ENCODE measurements around the gene GABBR2. TPM values are rescaled to one million over a fixed set of nuclear protein-coding genes. Genes with fewer than 3 reads are reported as not detected.

GABBR2 gene
- total RNA-seq, 1 experiment from 2014 or later, result 0.76 TPM

- H2AFZ ChIP-seq, result no peak overlapping the region
- no peak overlapping the region for H3K27ac ChIP-seq
- POLR2A ChIA-PET (ENCODE audit: unreplicated experiment), result interaction anchor here (0.6 kb wide), 1 partner anchor 248 kb away, joined by 5 read pairs; no protein-coding TSS in a partner anchor
- H3K27me3 ChIP-seq (ENCODE audit: insufficient read depth, low read depth), result no peaks in the 10 kb centered on the region
- intact Hi-C loops (cut with micrococcal nuclease; ENCODE audit: unreplicated experiment), result no loop called here
- H3K4me1 ChIP-seq (replicated peaks; ENCODE audit: insufficient read depth), result no peaks in the 10 kb centered on the region
- no peak overlapping the region for H3K4me2 ChIP-seq
- H4K20me1 ChIP-seq (ENCODE audit: insufficient read depth), result no peaks in the 10 kb centered on the region
- CTCF ChIA-PET, result no interaction called here
- H3K36me3 ChIP-seq (ENCODE audit: low read depth), result no peaks in the 10 kb centered on the region
- no peaks in the 10 kb centered on the region for H3F3A ChIP-seq (ENCODE audit: insufficient read depth, low read depth)
- no TSS peak for BruUV-seq (replicated peaks)
- no peaks in the 10 kb centered on the region for H3K9me2 ChIP-seq (ENCODE audit: insufficient read depth)
- no peak for DNase-seq
- H3K4me3 ChIP-seq, result no peak overlapping the region
- no peaks in the 10 kb centered on the region for H3K79me2 ChIP-seq (ENCODE audit: low read depth)
- TF ChIP-seq, protein P1, sequence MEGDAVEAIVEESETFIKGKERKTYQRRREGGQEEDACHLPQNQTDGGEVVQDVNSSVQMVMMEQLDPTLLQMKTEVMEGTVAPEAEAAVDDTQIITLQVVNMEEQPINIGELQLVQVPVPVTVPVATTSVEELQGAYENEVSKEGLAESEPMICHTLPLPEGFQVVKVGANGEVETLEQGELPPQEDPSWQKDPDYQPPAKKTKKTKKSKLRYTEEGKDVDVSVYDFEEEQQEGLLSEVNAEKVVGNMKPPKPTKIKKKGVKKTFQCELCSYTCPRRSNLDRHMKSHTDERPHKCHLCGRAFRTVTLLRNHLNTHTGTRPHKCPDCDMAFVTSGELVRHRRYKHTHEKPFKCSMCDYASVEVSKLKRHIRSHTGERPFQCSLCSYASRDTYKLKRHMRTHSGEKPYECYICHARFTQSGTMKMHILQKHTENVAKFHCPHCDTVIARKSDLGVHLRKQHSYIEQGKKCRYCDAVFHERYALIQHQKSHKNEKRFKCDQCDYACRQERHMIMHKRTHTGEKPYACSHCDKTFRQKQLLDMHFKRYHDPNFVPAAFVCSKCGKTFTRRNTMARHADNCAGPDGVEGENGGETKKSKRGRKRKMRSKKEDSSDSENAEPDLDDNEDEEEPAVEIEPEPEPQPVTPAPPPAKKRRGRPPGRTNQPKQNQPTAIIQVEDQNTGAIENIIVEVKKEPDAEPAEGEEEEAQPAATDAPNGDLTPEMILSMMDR (conservative IDR thresholded peaks at IDR 0.05), result no peak
- TF ChIP-seq EZH2 (IDR thresholded peaks at IDR 0.05; ENCODE audit: low read depth), result no peak
- no peaks in the 10 kb centered on the region for H3K9me3 ChIP-seq (ENCODE audit: insufficient read depth, low read depth)
Observed at GRCh38 chr9:98303633-98304125, 405.1 kb downstream of the GABBR2 start.

- no TSS peak for BruUV-seq (replicated peaks)
- Histone ChIP-seq H3K36me3 (ENCODE audit: low read depth) (no peaks in the 10 kb centered on the region), H3K27me3 (ENCODE audit: insufficient read depth, low read depth) (no peaks in the 10 kb centered on the region), H3K4me2 (no peak overlapping the region), H2AFZ (no peak overlapping the region), H3K4me1 (replicated peaks; ENCODE audit: insufficient read depth) (no peaks in the 10 kb centered on the region), H4K20me1 (ENCODE audit: insufficient read depth) (no peaks in the 10 kb centered on the region), H3K9me2 (ENCODE audit: insufficient read depth) (no peaks in the 10 kb centered on the region), H3K27ac (no peak overlapping the region), H3K4me3 (no peak overlapping the region), H3K9me3 (ENCODE audit: insufficient read depth, low read depth) (no peaks in the 10 kb centered on the region), H3K79me2 (ENCODE audit: low read depth) (no peaks in the 10 kb centered on the region), H3F3A (ENCODE audit: insufficient read depth, low read depth) (no peaks in the 10 kb centered on the region)
- ChIA-PET CTCF (no interaction called here), POLR2A (ENCODE audit: unreplicated experiment) (interaction anchor here (0.6 kb wide), 1 partner anchor 248 kb away, joined by 5 read pairs; no protein-coding TSS in a partner anchor)
- intact Hi-C loops (cut with micrococcal nuclease; ENCODE audit: unreplicated experiment), result no loop called here
- DNase-seq, result no peak
- no peak for TF ChIP-seq EZH2 (IDR thresholded peaks at IDR 0.05; ENCODE audit: low read depth)
- TF ChIP-seq, protein P1 (conservative IDR thresholded peaks at IDR 0.05), result no peak
Observed at GRCh38 chr9:98302938-98303632, 405.6 kb downstream of the GABBR2 start.

DNA sequence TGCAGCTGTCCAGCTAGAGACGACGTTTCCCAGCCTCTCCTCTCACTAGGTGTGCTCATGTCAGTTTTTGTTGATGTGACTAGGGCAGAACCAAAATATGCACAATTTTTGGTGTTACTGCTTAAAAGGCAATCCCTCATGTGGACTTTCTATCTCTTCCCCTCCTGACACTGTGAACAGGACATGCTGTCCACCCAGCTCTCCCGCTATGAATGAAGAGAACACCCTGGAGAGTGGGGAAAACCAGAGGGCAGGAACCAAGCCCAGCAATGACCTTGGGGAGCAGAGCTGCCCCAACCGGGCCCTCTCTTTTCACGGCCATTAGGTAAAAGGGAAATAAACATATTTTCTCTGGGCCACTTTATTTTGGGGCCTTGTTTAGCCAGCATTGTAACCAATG, 406.6 kb downstream of the GABBR2 start:
- H3K9me3 ChIP-seq (ENCODE audit: insufficient read depth, low read depth), result no peaks in the 10 kb centered on the region
- H3K4me1 ChIP-seq (replicated peaks; ENCODE audit: insufficient read depth), result no peaks in the 10 kb centered on the region
- no peak overlapping the region for H3K4me3 ChIP-seq
- H3K27ac ChIP-seq, result no peak overlapping the region
- intact Hi-C loops (cut with micrococcal nuclease; ENCODE audit: unreplicated experiment), result no loop called here
- H3K79me2 ChIP-seq (ENCODE audit: low read depth), result no peaks in the 10 kb centered on the region
- TF ChIP-seq, protein P1 (conservative IDR thresholded peaks at IDR 0.05), result no peak
- no peak for TF ChIP-seq EZH2 (IDR thresholded peaks at IDR 0.05; ENCODE audit: low read depth)
- no peak overlapping the region for H2AFZ ChIP-seq
- DNase-seq, result no peak
- no peak overlapping the region for H3K4me2 ChIP-seq
- no peaks in the 10 kb centered on the region for H3F3A ChIP-seq (ENCODE audit: insufficient read depth, low read depth)
- H3K27me3 ChIP-seq (ENCODE audit: insufficient read depth, low read depth), result no peaks in the 10 kb centered on the region
- no TSS peak for BruUV-seq (replicated peaks)
- ChIA-PET CTCF (no interaction called here), POLR2A (ENCODE audit: unreplicated experiment) (no interaction called here)
- H4K20me1 ChIP-seq (ENCODE audit: insufficient read depth), result no peaks in the 10 kb centered on the region
- no peaks in the 10 kb centered on the region for H3K9me2 ChIP-seq (ENCODE audit: insufficient read depth)
- H3K36me3 ChIP-seq (ENCODE audit: low read depth), result no peaks in the 10 kb centered on the region
